Erythroblast (primary cell): ENCODE measurements around the gene CTRB1.

ENCODE experiments used
- DNase-seq, 2 experiments: peaks; one replicate each; lab custom pipeline; 2025; lab: John Stamatoyannopoulos, UW
- GATA1 ChIP-seq: IDR thresholded peaks from 2 replicates; pipeline ENCODE4 v1.6.1; 2011; ENCODE audit warnings: low read depth, mild to moderate bottlenecking, control low read depth, low read length, moderate library complexity
- POLR2A ChIP-seq: IDR thresholded peaks from 2 replicates; pipeline ENCODE4 v1.6.1; 2011; ENCODE audit warnings: mild to moderate bottlenecking, low read length

The CTRB1 gene

DNA sequence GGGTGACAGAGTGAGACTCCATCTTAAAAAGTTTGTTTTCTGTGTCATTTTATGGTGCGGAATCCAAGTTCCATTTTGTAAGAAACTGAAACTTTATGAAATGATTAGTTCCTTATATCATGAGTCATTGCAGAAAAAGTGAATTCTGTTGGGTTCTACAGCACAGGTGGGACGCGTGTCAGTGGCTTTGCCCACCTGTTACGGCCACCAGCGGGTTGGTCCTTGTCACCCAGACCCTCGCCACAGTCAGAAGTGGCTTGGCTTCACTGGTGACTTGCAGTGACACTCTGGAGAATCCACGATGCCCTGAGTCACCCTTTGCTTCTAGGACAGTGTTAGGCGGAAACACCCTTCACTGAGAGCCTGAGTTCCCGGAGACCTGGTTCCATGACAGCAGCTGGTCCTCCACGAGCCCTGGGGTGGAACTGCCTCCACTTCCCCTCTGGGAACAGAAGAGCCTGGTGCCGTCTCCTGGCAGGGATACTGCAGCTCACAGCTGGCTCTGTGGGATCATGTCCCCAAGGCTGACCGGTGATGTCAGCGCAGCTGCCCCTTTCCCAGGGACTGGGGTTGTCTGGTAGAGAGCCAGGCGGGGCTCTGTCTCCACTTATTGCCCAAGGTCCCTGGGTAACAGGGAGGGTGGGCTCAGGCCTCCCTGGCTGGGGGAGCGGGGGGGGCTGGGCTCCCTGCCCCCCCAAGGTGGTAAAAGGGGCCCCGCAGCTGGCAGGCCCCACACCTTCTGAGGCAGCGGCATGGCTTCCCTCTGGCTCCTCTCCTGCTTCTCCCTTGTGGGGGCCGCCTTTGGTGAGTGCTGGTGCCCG lies at the start of gene CTRB1:
Gene CTRB1, plus strand, starts transcription at position 733 of the 821 bp plus-strand sequence. Its CDS starts 20 bp downstream, at position 753.
- no peak for DNase-seq
- TF ChIP-seq GATA1, result no peak
- TF ChIP-seq POLR2A, result no peak

DNA sequence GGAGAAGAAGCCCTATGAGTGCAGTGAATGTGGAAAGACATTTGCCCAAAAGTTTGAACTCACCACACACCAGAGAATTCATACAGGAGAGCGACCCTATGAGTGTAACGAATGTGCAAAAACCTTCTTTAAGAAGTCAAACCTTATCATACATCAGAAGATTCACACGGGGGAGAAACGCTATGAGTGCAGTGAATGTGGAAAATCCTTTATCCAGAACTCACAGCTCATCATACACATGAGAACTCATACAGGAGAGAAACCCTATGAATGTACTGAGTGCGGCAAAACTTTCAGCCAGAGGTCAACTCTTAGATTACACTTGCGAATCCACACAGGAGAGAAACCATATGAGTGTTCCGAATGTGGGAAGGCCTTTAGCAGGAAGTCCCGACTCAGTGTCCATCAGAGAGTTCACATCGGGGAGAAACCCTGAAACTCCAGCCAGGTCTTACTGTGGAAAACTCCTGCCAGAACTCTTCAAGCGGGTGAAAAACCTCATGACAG lies 48.8 kb upstream of the CTRB1 start:
- no peak for DNase-seq
- TF ChIP-seq POLR2A, result no peak
- no peak for TF ChIP-seq GATA1

DNA sequence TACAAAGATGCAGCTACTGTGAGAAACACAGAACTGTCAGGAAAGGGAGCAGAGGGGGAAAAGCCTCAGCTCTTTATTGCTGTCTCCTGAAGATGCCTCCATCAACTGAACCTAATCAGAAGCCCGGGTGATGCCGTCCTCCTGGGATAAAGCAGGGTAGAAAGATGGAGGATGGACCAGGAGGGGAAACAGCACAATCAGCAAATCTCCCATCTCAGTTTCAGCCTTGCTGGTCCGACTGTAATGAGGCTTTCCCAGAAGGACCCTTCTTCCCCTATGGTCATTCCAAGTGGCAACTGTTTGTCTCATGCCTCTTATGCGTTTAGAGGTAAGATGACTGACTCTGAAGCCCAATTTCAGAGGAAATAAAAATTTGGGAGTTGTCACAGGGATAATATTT lies 46.2 kb upstream of the CTRB1 start:
- DNase-seq, result no peak
- TF ChIP-seq GATA1 (no peak), POLR2A (no peak)

DNA sequence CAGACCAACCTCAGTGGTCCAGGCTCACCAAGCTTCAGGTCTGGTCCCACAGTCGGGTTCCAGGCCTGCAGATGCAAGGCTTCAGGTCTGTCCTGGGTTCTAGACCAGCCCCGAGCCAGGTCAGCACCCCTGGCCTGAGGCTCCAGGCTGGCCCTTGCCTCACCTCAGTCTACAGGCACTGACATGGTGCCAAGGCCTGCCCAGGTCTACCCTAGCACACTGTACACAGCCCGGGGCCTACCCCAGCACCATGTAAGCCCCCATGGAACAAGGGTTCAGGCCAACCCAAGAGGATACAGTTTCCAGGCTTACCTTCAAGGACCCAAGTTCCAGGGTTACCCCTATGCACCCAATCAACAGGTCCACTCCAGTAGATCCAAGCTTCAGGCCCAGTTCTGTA lies 43.7 kb upstream of the CTRB1 start:
- TF ChIP-seq GATA1 (no peak), POLR2A (no peak)
- no peak for DNase-seq

DNA sequence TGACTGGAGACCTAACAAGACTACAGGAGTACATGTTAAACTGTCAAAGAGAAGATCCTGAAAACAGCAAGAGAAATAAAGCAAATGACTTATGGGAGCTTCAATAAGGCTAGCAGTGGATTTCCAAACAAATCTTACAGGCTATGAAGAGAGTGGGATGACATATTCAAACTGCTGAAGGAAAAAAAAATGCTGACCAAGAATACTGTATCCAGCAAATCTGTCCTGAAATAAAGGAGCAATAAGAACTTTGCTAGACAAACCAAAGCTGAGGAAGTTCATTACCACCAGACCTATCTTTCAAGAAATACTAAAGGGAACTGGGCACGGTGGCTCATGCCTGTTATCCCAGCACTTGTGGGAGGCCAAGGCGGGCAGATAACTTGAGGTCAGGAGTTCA lies 41.9 kb upstream of the CTRB1 start:
- no peak for TF ChIP-seq GATA1
- no peak for TF ChIP-seq POLR2A
- no peak for DNase-seq

DNA sequence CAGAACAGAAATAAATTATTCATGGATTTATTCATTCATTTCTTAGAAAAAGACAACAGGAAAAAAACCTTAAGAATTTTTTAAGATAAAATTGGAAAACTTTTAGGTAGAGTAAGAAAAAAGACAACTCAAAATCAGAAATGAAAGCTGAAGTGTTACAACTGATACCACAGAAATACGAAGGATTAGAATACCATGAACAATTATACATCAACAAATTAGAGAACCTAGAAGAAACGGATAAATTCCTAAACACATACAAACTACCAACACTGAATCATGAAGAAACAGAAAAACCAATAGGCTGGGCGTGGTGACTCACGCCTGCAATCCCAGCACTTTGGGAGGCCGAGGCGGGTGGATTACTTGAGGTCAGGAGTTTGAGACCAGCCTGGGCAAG lies 39.6 kb upstream of the CTRB1 start:
- TF ChIP-seq GATA1 (no peak), POLR2A (no peak)
- no peak for DNase-seq

DNA sequence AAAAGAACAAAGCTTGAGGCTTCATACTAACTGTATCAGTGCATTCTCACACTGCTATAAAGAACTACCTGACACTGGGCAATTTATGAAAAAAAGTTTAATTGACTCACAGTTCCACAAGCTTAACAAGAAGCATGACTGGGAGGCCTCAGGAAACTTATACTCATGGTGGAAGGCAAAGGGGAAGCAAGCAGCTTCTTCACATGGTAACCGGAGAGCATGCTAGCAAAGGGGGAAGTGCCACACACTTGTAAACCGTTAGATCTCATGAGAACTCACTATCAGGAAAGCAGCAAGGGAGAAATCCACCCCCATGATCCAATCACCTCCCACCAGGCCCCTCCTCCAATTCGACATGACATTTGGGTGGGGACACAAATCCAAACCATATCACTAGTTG lies 37.2 kb upstream of the CTRB1 start:
- DNase-seq, result no peak
- TF ChIP-seq POLR2A, result no peak
- no peak for TF ChIP-seq GATA1

DNA sequence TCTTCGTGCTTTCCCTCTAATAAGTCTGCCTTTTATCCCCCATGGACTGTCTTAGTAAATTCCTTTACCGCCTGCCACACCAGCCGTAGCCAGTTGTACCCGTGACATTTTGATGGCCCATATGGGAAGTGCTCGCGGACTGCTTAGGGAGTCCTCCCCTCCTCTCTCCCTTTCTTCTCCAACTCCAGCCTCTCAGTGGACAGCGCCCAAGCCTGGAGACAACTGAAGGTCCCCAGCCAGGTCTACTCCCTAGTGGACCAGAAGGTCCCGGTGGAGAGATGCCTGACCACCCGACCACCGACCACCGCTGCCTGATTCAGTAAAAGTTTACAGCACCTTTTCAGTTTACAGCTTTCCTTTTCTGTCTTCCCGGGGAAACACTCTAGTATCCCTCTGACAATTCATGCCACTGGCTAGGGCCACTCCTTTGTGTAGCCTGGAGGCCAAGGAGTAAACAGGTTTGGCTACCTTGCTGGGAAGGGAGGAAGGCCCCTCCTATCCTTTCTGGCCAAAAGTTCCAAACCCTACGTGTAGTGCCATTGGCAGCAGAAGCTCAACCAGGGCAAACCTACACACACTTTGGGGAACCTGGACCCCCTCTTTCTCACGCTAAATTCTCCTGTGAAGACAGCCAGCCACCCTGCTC lies 29.8 kb upstream of the CTRB1 start:
- TF ChIP-seq POLR2A (no peak), GATA1 (no peak)
- no peak for DNase-seq

DNA sequence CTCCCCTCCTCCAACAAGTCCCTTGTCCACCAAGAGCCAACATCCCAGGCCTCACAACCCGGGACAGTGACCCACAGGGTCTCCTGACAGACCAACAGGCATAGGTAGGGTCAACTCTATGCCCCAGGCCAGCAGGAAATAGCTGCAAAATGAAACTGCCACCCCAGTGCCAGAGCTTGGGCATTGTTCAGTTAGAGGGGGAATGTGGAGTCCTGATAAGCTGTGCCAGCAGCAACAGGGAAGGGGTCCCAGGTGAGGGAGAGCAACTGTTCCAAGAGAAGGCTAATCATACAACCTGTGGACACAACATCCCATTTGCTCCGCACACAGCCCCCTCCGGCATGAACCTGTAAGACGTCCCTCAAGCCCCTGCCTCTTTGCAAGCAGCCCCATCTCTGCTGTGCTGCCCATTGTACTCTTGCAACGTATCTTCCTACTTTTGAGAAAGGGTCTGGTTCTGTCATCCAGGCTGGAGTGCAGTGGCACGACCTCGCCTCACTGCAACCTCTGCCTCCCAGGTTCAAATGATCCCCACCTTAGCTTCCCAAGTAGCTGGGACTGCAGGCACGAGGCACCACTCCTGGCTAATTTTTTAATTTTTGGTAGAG lies 29.0 kb upstream of the CTRB1 start:
- DNase-seq, result no peak
- no peak for TF ChIP-seq GATA1
- TF ChIP-seq POLR2A, result no peak

DNA sequence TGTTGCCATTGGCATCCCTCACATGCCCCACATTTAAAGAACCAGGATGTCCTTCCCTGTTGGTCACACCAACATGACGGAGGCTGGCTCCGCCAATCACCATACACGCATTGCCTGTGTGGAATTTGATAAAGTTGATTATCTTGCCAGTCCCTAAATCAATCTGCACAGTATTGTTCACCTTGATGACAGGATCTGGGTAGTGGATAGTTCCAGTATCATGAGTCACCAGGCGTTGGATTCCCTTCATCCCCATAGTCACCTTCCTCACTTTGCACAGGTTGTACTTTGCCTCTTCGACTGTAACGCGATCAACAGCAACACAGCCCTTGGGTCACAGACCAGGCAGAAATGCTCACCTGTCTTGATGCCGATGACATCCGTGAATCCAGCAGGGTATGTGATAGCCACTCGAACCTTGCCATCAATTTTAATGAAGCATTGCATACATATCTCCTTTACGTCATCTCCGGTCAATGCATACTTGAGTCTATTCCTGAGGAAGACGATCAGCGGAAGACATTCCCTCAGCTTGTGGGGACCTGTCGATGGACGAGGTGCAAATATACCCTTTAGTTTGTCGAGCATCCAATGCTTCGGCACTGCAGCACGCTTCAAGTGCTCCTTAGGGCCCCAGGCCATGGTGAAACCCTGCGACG lies 26.1 kb upstream of the CTRB1 start:
- TF ChIP-seq GATA1, result no peak
- no peak for DNase-seq

DNA sequence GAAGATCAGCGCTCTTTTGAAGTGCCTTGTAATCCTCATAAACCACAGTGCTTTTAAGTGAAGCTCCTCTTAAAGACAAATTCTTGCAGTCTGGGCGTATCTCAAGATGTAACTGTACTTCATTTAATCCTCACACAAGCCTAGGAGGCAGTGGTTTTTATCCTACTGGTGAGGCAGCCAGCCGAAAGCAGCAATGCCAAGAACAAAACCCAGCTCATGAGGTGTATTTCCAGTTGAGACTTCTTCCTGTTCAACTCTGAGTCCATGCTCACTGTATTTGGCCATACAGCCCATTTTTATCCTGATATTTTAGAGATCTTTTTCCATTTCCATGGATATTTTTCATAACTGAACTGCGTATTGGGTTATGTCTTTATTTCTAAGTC lies 25.5 kb upstream of the CTRB1 start:
- TF ChIP-seq GATA1 (no peak), POLR2A (no peak)
- no peak for DNase-seq

DNA sequence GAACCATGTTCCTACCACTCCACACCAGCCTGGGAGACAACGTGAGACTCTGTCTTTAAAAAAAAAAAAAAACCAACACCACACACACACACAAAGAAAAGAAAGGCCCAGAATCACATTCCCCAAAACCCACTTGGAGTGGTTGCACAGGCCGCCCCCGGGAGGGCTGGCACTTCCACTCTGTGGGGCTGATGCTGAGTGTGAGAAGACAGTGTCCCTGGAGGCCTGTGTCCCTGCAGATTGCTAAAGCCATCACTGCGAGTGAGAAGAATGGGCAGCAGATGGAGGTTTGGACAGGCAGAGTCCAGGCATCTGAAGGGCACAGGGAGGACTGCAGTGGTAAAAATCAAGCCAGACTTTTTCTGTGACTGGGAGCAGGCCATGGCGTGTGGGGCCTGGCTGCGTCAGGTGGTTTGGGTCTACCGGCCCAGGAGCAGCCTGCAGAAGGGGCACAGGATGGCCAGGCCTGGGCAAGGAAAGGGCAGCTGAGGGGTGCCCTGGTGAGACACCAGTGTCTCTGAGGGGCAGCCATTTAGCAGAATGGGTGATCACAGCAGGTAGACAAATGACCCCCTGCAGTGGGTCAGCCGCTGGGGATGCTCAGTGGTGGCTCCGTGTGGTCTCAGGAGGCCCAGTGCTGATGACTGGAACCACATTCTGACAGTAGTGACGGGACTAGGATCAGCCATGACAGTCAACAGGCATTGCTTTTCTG lies 24.9 kb upstream of the CTRB1 start:
- no peak for DNase-seq
- TF ChIP-seq POLR2A (no peak), GATA1 (no peak)

DNA sequence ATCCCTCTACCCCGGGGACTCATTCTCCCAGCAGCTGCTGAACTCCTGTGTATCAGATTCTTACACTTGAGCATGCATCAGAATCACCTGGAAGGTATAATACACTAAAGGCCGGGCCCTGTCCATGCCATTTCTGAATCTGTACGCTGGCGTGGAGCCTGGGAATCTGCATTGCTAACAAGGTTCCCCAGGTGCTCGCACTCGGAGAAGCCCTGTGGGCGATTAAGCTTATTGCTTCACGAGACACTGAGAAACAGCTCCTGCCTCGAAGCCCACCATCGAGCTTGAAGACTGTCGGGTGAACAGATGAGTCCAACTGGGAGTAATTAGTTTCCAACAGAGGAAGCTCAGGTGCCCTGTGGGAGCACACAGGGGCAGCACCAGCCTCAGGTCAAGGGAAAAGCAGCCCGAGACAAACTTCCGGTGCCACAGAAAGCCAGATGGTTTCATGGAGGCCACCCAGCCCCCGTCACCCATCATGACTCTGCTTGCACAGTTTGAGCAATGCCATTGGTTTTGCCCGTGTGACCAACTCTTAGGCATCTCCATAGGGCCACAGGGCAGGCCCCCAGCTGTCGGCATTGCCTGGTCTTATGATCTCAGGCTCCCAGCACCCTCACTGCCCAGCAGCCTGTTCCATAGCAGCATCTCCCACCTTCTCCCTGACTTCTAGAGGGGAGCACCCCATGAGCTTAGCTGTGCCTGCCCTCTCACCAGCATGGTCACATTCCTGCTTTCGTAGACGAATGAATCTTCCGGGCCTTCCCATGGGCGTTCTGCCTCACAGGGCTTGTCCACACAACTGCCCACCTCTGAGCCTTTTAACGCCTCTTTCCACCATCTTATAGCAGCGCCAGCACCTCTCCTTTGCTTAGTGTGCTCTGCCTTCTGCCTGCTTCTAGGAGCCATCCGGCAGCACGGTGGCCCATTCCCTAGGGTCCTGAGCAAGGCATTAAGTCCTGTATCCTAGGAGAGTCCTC lies 22.7 kb upstream of the CTRB1 start:
- no peak for TF ChIP-seq GATA1
- TF ChIP-seq POLR2A, result no peak
- DNase-seq, result no peak

DNA sequence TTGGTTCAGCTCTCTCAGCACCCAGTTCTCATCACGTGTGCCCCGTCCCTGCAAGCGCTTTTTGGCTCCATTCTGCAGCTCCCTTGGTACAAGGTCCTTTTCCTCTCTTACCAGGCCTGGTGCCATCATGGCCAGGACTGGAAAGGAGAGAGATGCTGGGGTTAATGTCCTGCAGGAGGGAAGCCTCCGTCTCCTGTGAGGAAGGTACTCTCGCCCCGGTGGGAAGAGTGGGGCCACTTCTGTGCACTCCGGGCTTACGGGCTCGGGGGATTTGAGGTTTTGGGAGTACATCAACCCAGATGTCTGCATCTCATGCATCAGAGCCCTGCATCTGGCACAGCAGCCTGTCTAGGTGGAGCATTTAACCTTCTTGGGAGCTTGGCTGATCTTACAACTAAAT lies 22.0 kb upstream of the CTRB1 start:
- DNase-seq, result no peak
- TF ChIP-seq POLR2A (no peak), GATA1 (no peak)
